ENCODE measurements around the gene ERC1.

DNA sequence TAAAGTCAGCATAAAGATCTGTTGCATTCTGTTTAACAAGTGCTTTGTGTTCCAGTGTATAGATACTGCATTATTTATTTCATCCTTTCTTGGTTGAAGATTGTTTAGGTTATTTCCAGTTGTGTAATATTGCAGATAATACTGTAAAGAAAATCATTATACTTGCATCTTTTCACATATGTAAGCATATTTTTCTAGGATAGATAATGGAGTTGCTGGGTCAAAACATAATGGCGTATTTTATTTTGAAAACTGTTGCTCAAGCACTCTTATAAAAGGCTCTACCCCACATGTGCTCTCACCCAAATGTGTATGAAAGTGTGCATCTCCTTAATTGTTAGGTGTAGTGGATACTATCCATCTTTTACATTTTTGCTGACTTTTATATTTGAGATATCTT, 329.0 kb downstream of the ERC1 start:
- TF ChIP-seq, protein P1, sequence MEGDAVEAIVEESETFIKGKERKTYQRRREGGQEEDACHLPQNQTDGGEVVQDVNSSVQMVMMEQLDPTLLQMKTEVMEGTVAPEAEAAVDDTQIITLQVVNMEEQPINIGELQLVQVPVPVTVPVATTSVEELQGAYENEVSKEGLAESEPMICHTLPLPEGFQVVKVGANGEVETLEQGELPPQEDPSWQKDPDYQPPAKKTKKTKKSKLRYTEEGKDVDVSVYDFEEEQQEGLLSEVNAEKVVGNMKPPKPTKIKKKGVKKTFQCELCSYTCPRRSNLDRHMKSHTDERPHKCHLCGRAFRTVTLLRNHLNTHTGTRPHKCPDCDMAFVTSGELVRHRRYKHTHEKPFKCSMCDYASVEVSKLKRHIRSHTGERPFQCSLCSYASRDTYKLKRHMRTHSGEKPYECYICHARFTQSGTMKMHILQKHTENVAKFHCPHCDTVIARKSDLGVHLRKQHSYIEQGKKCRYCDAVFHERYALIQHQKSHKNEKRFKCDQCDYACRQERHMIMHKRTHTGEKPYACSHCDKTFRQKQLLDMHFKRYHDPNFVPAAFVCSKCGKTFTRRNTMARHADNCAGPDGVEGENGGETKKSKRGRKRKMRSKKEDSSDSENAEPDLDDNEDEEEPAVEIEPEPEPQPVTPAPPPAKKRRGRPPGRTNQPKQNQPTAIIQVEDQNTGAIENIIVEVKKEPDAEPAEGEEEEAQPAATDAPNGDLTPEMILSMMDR (IDR thresholded peaks at IDR 0.05), result no peak
- TF ChIP-seq POLR2A (IDR thresholded peaks at IDR 0.05), result no peak

Measured in uterus (tissue), 2 donors.